ENCODE results near the gene AMOTL2.

Gene AMOTL2

DNA sequence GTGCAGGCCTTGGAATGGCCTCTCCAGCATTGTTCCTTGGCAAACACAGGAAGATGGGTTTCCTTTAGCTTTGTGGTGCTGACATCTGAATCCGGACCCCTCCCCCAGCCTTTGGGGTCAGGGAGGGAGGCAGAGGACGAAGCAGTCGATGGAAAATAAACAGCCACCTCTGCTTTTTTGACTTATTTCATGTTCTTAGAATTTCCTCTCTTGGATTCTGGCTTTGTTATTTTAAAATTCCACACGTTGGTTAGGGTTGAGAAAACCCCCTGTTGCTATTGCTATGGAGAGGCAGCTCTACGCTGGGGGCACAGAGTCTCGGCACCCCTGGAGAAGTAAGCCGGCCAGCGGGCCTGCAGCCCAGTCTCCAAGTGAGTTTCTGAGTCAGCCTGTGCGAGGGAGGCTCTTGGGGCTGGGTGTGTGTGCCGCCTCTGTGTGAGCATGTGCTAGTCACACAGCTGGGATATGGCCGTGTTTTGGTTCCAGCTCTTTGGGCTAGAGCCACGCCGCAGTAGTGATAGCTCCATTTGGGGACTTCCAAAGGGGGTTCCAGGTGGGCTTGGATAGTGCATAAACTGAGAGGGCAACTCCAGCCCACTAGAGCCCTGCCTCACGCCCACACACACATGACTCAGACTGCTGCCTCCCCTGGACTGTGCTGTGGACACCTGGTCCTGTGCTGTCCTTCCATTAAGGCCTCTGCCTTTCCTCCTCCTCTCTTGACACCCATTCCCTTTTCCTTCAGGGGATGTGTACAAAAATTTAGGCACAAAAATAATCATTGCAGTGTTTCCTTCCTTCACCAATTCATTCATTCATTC lies 58.8 kb downstream of the AMOTL2 start:
- no peak for DNase-seq (ENCODE audit: low read depth in 2 of 2)

DNA sequence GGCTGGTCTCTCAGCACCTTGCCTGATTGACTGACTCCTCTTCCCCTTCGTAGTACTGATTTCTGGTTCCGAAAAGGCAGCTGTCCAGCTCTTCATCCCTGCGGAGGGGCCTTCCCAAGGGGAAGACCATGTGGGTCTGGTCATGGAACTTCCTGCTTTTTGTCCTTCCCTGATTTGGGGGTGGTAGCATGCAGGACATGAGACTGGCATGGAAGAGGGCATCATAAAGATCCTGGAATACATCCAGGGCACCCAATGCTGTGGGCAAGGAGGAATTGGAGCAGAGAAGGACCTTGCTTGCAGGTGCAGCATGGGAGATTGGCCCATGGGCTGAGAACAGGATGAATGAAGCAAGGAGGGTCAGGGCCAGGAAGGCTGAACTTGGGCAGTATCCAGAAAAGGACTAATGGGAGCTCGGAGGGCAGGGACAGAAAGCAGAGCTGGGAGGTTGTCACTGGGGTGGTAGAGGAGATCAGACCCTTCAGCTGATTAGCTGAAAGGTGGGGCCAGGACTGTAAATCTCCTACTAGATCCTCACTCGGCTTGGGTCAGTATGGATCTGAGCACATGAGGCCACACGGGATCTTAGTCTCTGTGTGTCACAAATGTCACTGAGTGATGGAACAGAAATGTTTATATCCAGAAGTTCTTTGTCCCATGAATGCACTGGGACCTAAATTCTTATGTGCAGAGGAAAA lies 59.5 kb downstream of the AMOTL2 start:
- DNase-seq (ENCODE audit: low read depth in 2 of 2) = no peak

- DNase-seq (ENCODE audit: low read depth in 2 of 2) = no peak
These were observed 60.2 kb downstream of the AMOTL2 start for GRCh38 chr3:134313847-134314587.

GRCh38 chr3:134312873-134313846 lies 61.1 kb downstream of the AMOTL2 start:
- no peak for DNase-seq (ENCODE audit: low read depth in 2 of 2)

DNA sequence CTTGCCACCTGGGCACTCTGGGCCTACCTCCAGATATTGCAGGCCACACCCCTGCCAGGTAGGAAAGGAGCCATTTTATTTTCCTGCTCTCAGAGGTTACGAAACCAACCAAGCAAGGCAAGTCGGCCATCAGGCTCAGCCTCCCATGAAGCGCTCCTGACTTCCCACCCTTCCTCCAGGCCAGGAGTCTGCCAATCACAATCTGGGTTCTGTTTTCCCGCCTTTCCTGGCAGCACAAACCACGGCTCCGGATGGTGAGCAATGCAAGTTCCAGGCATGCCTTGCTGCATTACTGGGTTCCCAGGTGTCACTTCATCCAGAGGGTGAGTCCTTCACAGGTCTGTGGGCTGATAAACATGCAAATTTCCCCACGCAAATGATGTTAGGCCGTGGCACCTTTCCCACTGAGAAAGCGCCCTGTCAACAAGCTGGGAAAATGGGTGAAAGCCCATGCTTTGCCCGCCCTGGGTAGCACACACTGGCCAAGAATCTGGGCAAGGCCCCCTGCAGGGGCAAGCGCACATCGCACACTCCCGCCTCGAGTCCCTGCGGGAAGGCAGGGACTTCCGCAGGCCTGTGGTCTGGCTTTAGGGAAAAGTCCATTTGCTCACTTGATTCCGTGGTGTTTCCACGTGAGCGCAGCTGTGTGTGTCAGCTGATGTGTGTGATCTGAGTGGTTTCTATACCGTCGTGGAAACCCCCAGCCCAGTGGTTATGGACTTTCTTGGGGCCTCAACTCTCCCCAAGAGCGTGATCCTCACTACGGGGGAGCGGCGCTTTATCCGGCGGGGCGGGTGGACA lies 62.0 kb downstream of the AMOTL2 start:
- no peak for DNase-seq (ENCODE audit: low read depth in 2 of 2)

DNA sequence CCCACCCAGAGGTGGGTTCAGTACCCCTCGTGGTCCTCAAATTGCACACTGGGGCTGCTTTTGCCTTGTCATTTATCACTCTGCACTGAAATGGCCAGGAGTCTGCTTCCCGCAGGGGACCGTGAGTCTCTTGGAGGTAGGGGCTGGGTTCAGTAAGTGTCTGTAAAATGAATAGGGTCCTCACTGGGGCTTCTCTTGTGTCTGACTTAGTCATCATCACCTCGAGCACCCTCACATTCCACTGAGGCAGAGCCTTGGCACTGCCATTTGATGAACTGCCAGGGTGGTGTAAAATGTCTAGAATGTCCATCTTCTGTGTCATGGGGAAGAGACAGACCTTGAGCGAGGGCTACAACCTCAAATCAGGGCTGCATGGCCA lies 62.6 kb downstream of the AMOTL2 start:
- no peak for DNase-seq (ENCODE audit: low read depth in 2 of 2)

DNA sequence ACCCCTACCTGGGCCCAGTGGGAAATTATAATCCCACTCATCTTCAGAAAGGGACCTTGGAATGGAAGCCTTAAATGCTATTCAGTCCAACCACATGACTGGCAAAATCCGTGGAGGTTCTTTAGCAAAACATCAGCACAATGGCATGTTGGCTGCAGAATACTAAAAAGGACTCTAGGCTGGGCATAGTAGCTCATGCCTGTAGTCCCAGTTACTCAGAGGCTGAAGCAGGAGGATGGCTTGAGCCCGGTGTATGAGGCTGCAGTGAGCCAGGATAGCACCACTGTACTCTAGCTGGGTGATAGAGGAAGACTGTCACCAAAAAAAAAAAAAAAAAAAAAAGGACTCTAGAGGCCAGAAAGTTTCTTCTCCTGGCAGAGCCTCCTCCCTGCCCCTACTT lies 63.0 kb downstream of the AMOTL2 start:
- DNase-seq (ENCODE audit: low read depth in 2 of 2) = no peak

GRCh38 chr3:134309987-134310700 lies 64.1 kb downstream of the AMOTL2 start:
- DNase-seq (ENCODE audit: low read depth in 2 of 2) = no peak

DNA sequence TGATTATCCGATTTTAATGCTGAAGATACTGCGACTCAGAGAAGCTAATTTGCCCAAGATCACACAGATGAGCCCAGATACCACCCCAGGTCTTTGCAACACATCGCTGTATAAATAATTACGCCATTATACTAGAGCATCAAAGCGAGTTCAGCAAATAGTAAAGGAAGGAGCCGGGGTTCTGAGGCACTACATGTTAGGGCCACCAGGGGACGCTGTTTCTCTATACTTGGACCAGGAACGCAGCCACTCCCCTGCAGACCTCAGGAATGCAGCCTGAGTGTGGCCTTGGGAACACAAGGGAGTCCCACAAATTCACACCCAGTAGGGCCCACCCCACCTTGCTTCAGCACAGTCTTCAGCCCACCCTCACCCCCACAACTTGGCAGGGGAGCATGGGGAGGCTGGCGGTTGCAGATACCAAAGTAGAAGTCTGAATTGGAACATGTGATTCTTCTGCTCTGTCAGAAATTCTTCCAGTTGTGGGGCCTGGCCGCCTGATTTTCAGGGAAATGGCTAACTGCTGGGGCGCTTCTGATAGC lies 65.8 kb downstream of the AMOTL2 start:
- peak; percentile 49 to 53 for DNase-seq (ENCODE audit: low read depth in 2 of 2)

DNA sequence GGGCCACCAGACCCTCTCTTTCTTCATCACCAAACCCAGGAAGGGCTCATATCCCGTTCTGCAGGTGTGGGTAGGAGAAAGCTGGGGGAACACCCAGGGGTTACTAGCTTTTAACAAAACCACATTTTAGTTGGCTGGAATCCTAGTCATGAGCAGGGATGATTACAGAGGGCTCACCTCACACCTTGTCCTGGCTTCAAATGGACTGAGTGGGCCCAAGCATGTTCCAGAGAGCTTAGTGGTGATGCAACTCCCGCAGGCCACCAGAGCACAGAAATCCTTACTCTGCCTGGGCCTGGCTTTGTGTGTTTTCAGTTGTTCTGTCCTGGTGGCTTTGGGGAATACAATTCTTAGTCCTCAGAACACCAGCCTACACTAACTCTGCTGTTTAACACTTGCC lies 66.8 kb downstream of the AMOTL2 start:
- DNase-seq (ENCODE audit: low read depth in 2 of 2) = no peak

GRCh38 chr3:134306320-134306719 lies 67.9 kb downstream of the AMOTL2 start:
- DNase-seq (ENCODE audit: low read depth in 2 of 2) = no peak

Data from stimulated activated CD8-positive, alpha-beta memory T cell treated with anti-CD3 and anti-CD28 coated beads, Interleukin-2, amount 100 ng/mL, for 1 hour (primary cell).